Glutamatergic neuron (in vitro differentiated cells): ENCODE results near the gene NLGN4Y. TPM values are rescaled to one million over a fixed set of nuclear protein-coding genes. Genes with fewer than 3 reads are reported as not detected.
A peak's percentile ranks its signal among the peaks of the same experiment; 100 is the strongest.

Experiments
- DNase-seq: peaks from one replicate; pipeline ENCODE4 v3.0.0; 2022
- H3K27ac Mint-ChIP-seq: one replicate; pipeline ENCODE4 v1.8.0; 2020; ENCODE audit warnings: mild to moderate bottlenecking, mixed read lengths, inconsistent platforms; ENCODE audit not compliant: unreplicated experiment
- H3K27me3 Mint-ChIP-seq: one replicate; pipeline ENCODE4 v1.8.0; 2020; ENCODE audit warnings: mild to moderate bottlenecking, moderate library complexity, mixed read lengths, inconsistent platforms; ENCODE audit not compliant: unreplicated experiment
- H3K36me3 Mint-ChIP-seq: one replicate; pipeline ENCODE4 v1.8.0; 2020; ENCODE audit warnings: mild to moderate bottlenecking, mixed read lengths, inconsistent platforms; ENCODE audit not compliant: unreplicated experiment
- H3K4me1 Mint-ChIP-seq: one replicate; pipeline ENCODE4 v1.8.0; 2020; ENCODE audit warnings: mild to moderate bottlenecking, low read depth, mixed read lengths, inconsistent platforms; ENCODE audit not compliant: unreplicated experiment
- H3K4me3 Mint-ChIP-seq: one replicate; pipeline ENCODE4 v1.8.0; 2020; ENCODE audit warnings: mild to moderate bottlenecking, mixed read lengths, inconsistent platforms; ENCODE audit not compliant: unreplicated experiment
- H3K9me3 Mint-ChIP-seq: one replicate; pipeline ENCODE4 v1.8.0; 2020; ENCODE audit warnings: mild to moderate bottlenecking, moderate library complexity, mixed read lengths, inconsistent platforms; ENCODE audit not compliant: unreplicated experiment
- CTCF ChIP-seq: fragments of 200-600 bp; sonication (generic); IDR thresholded peaks from one replicate; pipeline ENCODE4 v1.5.0; 2021; ENCODE audit not compliant: partially characterized antibody, unreplicated experiment
- total RNA-seq: library from RNA; stranded (reverse); fragmentation: NEBNext Ultra II Directional; extraction: Animal tissue kit (Norgen Biotek cat#: 25700); gene quantifications from one replicate; pipeline ENCODE4 v1.2.1, GENCODE V29; 2021; ENCODE audit not compliant: unreplicated experiment

NLGN4Y gene
- total RNA-seq, 1 donor from 2014 or later, result 16.5 TPM

DNA sequence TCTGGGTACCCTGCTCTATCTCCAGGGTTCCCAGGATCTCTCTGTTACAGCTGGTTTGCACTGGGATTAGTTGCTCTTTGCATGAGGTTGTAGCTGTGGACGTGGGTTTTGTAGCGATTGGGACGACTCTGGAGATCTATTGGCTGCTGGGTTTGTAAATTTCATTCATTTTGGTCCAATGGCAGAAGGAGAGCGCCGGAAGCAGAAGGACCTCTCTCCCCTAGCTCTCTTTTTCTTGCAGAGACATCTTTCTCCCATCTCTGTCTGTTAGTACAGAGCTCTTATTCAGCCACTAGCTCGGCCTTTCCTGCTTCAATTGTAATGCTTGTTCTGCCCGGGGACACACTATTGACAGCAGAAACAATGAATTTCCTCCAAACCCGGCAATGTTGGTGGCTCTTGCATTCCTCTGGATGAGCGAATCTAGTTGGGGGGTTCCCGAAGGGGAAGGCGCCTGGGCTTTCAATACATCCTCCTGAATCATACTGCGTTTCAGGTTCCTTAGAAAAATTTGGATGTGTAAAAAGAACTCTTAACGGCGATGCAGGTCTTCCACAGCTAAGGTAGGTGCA is 1.9 kb upstream of the NLGN4Y start:
- H3K27ac Mint-ChIP-seq, result peak overlapping the region; percentile 28
- H3K36me3 Mint-ChIP-seq, result no peaks in the 10 kb centered on the region
- peak overlapping the region; percentile 88 for H3K4me3 Mint-ChIP-seq
- DNase-seq, result no peak
- H3K4me1 Mint-ChIP-seq, result peaks cover 3% of the 10 kb centered on the region
- peaks cover 4% of the 10 kb centered on the region for H3K27me3 Mint-ChIP-seq
- H3K9me3 Mint-ChIP-seq, result no peaks in the 10 kb centered on the region
- no peak for TF ChIP-seq CTCF

- peak overlapping the region; percentile 94 for H3K4me3 Mint-ChIP-seq
- no peaks in the 10 kb centered on the region for H3K36me3 Mint-ChIP-seq
- H3K27me3 Mint-ChIP-seq, result peaks cover 4% of the 10 kb centered on the region
- peak overlapping the region; percentile 52 for H3K27ac Mint-ChIP-seq
- DNase-seq, result no peak
- peaks cover 3% of the 10 kb centered on the region for H3K4me1 Mint-ChIP-seq
- no peaks in the 10 kb centered on the region for H3K9me3 Mint-ChIP-seq
- TF ChIP-seq CTCF, result no peak
Observed at GRCh38 chrY:14523491-14524271, 648 bp upstream of the NLGN4Y start.

DNA sequence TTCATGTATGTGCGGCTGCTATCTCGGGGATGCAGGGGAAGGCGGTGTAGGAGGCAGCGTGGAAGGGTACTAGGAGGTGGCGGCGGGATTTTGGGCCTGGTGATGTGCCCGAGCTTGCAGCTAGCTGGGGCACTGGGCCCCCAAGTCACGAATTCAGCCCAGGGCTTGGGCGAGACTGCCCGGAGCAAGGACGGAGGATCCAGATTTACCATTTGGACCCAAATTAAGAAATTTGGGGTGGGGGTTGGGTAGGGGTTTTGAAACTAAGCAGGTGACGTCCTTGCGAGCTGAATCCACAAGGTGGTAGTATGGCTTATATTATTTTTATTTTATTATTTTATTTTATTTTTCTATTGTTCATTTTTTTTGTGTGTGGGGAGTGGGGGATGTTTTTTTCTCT is 986 bp downstream of the NLGN4Y start:
- peak; percentile 24 for DNase-seq
- no peak for TF ChIP-seq CTCF
- peaks cover 3% of the 10 kb centered on the region for H3K4me1 Mint-ChIP-seq
- H3K27me3 Mint-ChIP-seq, result peaks cover 4% of the 10 kb centered on the region
- peak overlapping the region; percentile 94 for H3K4me3 Mint-ChIP-seq
- no peaks in the 10 kb centered on the region for H3K9me3 Mint-ChIP-seq
- no peaks in the 10 kb centered on the region for H3K36me3 Mint-ChIP-seq
- peak overlapping the region; percentile 83 for H3K27ac Mint-ChIP-seq

- H3K27ac Mint-ChIP-seq, result no peak overlapping the region
Observed at GRCh38 chrY:14528361-14528760, 4.0 kb downstream of the NLGN4Y start.

More at GRCh38 chrY:14528361-14528760, 4.0 kb downstream of the NLGN4Y start:
- Mint-ChIP-seq H3K36me3 (no peaks in the 10 kb centered on the region), H3K4me3 (no peak overlapping the region), H3K27me3 (peaks cover 4% of the 10 kb centered on the region), H3K9me3 (no peaks in the 10 kb centered on the region), H3K4me1 (peaks cover 3% of the 10 kb centered on the region)
- no peak for DNase-seq
- no peak for TF ChIP-seq CTCF
